ENCODE results near the gene AQP5. TPM values are rescaled to one million over a fixed set of nuclear protein-coding genes. Genes with fewer than 3 reads are reported as not detected.

Gene AQP5
- total RNA-seq, 1 donor, result not detected

GRCh38 chr12:49975318-49975761 lies 13.7 kb downstream of the AQP5 start:
- DNase-seq (ENCODE audit: insufficient read length, low spot score, missing footprints), result no peak
- Histone ChIP-seq H2AFZ (ENCODE audit: low read length) (no peak overlapping the region), H3K36me3 (ENCODE audit: insufficient read depth, low read length) (no peaks in the 10 kb centered on the region), H3K27ac (ENCODE audit: low read depth, low read length) (no peak overlapping the region), H4K20me1 (ENCODE audit: insufficient read depth, low read length) (no peaks in the 10 kb centered on the region), H3K4me2 (ENCODE audit: insufficient read depth, low read length) (no peak overlapping the region), H3K9me3 (ENCODE audit: low read depth, low read length) (no peaks in the 10 kb centered on the region), H3K4me3 (ENCODE audit: insufficient read depth, low read length) (no peak overlapping the region), H3K27me3 (ENCODE audit: insufficient read depth, low read length) (peaks cover 23% of the 10 kb centered on the region), H3K4me1 (ENCODE audit: insufficient read depth, low read length) (no peaks in the 10 kb centered on the region), H3K79me2 (ENCODE audit: insufficient read depth, low read length) (no peaks in the 10 kb centered on the region)
- TF ChIP-seq CTCF (IDR thresholded peaks at IDR 0.05; ENCODE audit: extremely low read depth, low read depth, low read length), result no peak

- H2AFZ ChIP-seq (ENCODE audit: low read length), result no peak overlapping the region
- H3K9me3 ChIP-seq (ENCODE audit: low read depth, low read length), result no peaks in the 10 kb centered on the region
- H3K79me2 ChIP-seq (ENCODE audit: insufficient read depth, low read length), result no peaks in the 10 kb centered on the region
- H3K4me2 ChIP-seq (ENCODE audit: insufficient read depth, low read length), result no peak overlapping the region
- H3K27ac ChIP-seq (ENCODE audit: low read depth, low read length), result no peak overlapping the region
- DNase-seq (ENCODE audit: insufficient read length, low spot score, missing footprints), result peak; percentile 53
- no peak overlapping the region for H3K4me3 ChIP-seq (ENCODE audit: insufficient read depth, low read length)
- H3K4me1 ChIP-seq (ENCODE audit: insufficient read depth, low read length), result no peaks in the 10 kb centered on the region
- no peak for TF ChIP-seq CTCF (IDR thresholded peaks at IDR 0.05; ENCODE audit: extremely low read depth, low read depth, low read length)
- no peaks in the 10 kb centered on the region for H4K20me1 ChIP-seq (ENCODE audit: insufficient read depth, low read length)
- peaks cover 11% of the 10 kb centered on the region for H3K27me3 ChIP-seq (ENCODE audit: insufficient read depth, low read length)
- no peaks in the 10 kb centered on the region for H3K36me3 ChIP-seq (ENCODE audit: insufficient read depth, low read length)
Observed at GRCh38 chr12:49976557-49976956, 14.9 kb downstream of the AQP5 start.

GRCh38 chr12:49978125-49978524 lies 16.5 kb downstream of the AQP5 start:
- Histone ChIP-seq H3K27me3 (ENCODE audit: insufficient read depth, low read length) (no peaks in the 10 kb centered on the region), H3K4me1 (ENCODE audit: insufficient read depth, low read length) (peaks cover 7% of the 10 kb centered on the region), H3K4me2 (ENCODE audit: insufficient read depth, low read length) (no peak overlapping the region), H4K20me1 (ENCODE audit: insufficient read depth, low read length) (no peaks in the 10 kb centered on the region), H3K79me2 (ENCODE audit: insufficient read depth, low read length) (no peaks in the 10 kb centered on the region), H3K27ac (ENCODE audit: low read depth, low read length) (no peak overlapping the region), H2AFZ (ENCODE audit: low read length) (no peak overlapping the region), H3K4me3 (ENCODE audit: insufficient read depth, low read length) (no peak overlapping the region), H3K9me3 (ENCODE audit: low read depth, low read length) (no peaks in the 10 kb centered on the region), H3K36me3 (ENCODE audit: insufficient read depth, low read length) (no peaks in the 10 kb centered on the region)
- DNase-seq (ENCODE audit: insufficient read length, low spot score, missing footprints), result peak; percentile 54
- no peak for TF ChIP-seq CTCF (IDR thresholded peaks at IDR 0.05; ENCODE audit: extremely low read depth, low read depth, low read length)

DNA sequence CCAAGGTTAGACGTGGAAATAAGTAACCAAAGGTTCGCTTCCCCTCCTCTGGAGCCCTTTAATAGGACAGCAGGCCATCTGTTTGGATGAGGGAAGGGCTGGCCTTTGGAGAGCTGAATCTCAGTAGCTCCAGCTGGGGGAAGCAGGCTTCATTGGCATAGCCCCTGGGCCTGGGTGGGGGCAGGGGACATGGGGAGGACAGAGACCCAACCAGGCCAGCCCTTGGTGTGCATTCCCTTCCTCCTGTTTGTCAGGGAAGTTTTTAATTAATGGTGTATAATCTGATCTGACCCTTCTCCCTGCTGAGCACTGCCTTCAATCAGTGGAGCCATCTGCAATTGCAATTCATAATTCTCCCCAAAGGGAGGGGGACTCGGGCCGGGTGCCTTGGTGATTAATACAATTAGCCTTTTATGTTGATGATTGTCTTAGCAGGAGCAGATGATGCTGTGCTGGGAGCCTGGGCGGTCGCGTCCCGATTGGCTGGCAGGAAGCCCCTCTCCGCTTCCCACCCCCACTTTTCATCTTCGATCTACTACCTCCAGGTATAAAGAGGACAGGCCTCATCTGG lies 17.4 kb downstream of the AQP5 start:
- Histone ChIP-seq H3K36me3 (ENCODE audit: insufficient read depth, low read length) (no peaks in the 10 kb centered on the region), H3K79me2 (ENCODE audit: insufficient read depth, low read length) (no peaks in the 10 kb centered on the region), H4K20me1 (ENCODE audit: insufficient read depth, low read length) (no peaks in the 10 kb centered on the region), H2AFZ (ENCODE audit: low read length) (no peak overlapping the region), H3K27ac (ENCODE audit: low read depth, low read length) (no peak overlapping the region), H3K4me2 (ENCODE audit: insufficient read depth, low read length) (no peak overlapping the region), H3K4me3 (ENCODE audit: insufficient read depth, low read length) (no peak overlapping the region), H3K4me1 (ENCODE audit: insufficient read depth, low read length) (peaks cover 16% of the 10 kb centered on the region), H3K9me3 (ENCODE audit: low read depth, low read length) (no peaks in the 10 kb centered on the region), H3K27me3 (ENCODE audit: insufficient read depth, low read length) (no peaks in the 10 kb centered on the region)
- no peak for DNase-seq (ENCODE audit: insufficient read length, low spot score, missing footprints)
- TF ChIP-seq CTCF (IDR thresholded peaks at IDR 0.05; ENCODE audit: extremely low read depth, low read depth, low read length), result no peak
